Parathyroid adenoma (tissue), 2 donors: ENCODE results near the gene TEX22.

ENCODE experiments used
- H2AFZ ChIP-seq: fragments of 300-600 bp; sonication (generic); one replicate; pipeline ENCODE4 v1.7.0; 2017; ENCODE audit warnings: antibody characterized with exemption, mild to moderate bottlenecking
- H3K27ac ChIP-seq: fragments of 300-600 bp; sonication (generic); one replicate; pipeline ENCODE4 v1.7.0; 2017
- H3K27me3 ChIP-seq: fragments of 300-600 bp; sonication (generic); one replicate; pipeline ENCODE4 v1.7.0; 2017; ENCODE audit warnings: low read length; ENCODE audit not compliant: control insufficient read depth, insufficient read depth
- H3K36me3 ChIP-seq: fragments of 300-600 bp; sonication (generic); one replicate; pipeline ENCODE4 v1.7.0; 2017; ENCODE audit warnings: low read length; ENCODE audit not compliant: control insufficient read depth, insufficient read depth
- H3K4me1 ChIP-seq: fragments of 300-600 bp; sonication (generic); one replicate; pipeline ENCODE4 v1.7.0; 2017; ENCODE audit warnings: control low read depth
- H3K4me2 ChIP-seq: fragments of 300-600 bp; sonication (generic); one replicate; pipeline ENCODE4 v1.7.0; 2017; ENCODE audit warnings: low read length
- H3K4me3 ChIP-seq: fragments of 300-600 bp; sonication (generic); one replicate; pipeline ENCODE4 v1.7.0; 2017; ENCODE audit warnings: low read depth, low read length
- H3K79me2 ChIP-seq: fragments of 300-600 bp; sonication (generic); one replicate; pipeline ENCODE4 v1.7.0; 2017; ENCODE audit warnings: control low read depth
- H3K9ac ChIP-seq: fragments of 300-600 bp; sonication (generic); one replicate; pipeline ENCODE4 v1.7.0; 2017; ENCODE audit warnings: mild to moderate bottlenecking
- H3K9me3 ChIP-seq: fragments of 300-600 bp; sonication (generic); one replicate; pipeline ENCODE4 v1.7.0; 2017; ENCODE audit warnings: low read length; ENCODE audit not compliant: control insufficient read depth
- TF ChIP-seq, protein P1 (sequence below): fragments of 300-600 bp; sonication (generic); IDR thresholded peaks from one replicate; pipeline ENCODE4 v1.7.0; 2017; ENCODE audit warnings: antibody characterized with exemption, mild to moderate bottlenecking
- donor health status: primary hyperparathyroidism.

The TEX22 gene

DNA sequence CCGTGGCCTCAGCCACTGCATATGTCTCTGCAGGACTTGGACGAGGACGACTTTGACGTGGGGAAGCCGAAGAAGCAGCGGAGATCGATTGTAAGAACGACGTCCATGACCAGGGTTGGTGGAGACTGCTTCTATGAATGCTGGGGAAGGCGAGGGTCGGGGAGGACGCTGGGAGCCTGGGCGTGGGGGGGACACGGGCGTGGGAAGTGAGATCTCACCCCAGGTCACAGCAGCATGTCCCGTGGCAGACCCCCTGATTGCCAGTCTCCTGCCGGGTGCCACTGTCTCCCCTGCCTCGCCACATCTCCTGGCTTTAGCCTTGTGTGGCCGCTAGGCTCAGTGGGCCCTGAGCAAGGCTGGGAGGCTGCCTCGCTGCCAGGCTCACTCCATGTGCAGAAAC is 29.9 kb upstream of the TEX22 start:
- Histone ChIP-seq H3K9me3 (no peaks in the 10 kb centered on the region), H3K4me2 (no peak overlapping the region), H3K27me3 (no peaks in the 10 kb centered on the region), H3K4me1 (no peaks in the 10 kb centered on the region), H2AFZ (no peak overlapping the region), H3K9ac (no peak overlapping the region), H3K79me2 (peaks cover 2% of the 10 kb centered on the region), H3K36me3 (no peaks in the 10 kb centered on the region), H3K4me3 (no peak overlapping the region), H3K27ac (no peak overlapping the region)
- TF ChIP-seq, protein P1, sequence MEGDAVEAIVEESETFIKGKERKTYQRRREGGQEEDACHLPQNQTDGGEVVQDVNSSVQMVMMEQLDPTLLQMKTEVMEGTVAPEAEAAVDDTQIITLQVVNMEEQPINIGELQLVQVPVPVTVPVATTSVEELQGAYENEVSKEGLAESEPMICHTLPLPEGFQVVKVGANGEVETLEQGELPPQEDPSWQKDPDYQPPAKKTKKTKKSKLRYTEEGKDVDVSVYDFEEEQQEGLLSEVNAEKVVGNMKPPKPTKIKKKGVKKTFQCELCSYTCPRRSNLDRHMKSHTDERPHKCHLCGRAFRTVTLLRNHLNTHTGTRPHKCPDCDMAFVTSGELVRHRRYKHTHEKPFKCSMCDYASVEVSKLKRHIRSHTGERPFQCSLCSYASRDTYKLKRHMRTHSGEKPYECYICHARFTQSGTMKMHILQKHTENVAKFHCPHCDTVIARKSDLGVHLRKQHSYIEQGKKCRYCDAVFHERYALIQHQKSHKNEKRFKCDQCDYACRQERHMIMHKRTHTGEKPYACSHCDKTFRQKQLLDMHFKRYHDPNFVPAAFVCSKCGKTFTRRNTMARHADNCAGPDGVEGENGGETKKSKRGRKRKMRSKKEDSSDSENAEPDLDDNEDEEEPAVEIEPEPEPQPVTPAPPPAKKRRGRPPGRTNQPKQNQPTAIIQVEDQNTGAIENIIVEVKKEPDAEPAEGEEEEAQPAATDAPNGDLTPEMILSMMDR: no peak

DNA sequence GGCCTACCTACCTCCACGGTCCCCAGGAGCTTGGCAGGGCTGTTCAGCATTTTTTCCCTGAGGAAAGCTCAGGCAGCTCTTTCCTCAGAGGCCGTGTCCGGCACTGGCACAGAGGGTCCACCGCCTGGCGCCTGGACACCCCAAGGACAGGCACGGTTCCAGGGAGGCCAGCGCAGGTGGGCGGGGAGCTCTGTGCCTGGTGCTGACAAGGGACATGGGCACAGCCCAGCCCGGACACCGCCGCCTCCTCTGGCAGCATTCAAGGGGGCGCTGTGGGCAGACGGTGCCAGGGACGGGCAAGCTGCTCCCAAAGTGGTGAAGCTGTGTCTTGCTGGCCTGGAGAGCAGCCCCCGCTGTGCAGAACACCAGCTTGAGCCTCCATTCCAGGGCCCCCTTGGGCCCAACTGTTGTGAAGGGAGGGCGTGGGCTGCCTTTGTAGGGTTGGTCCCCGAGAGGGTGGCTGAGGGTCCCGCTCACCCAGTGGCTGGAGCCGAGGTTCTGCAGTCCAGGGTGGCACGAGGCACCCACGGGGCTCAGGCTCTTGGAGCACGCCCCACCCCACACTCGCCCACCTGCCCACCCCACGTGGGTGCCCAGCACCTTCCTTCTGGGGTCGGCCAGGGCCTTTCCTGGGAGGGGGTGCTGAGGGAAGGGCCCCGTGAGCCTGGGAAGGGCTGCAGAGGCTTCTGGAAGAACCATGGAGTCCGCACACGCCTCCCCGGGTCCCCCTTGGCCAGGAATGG is 29.3 kb upstream of the TEX22 start:
- H3K4me3 ChIP-seq: no peak overlapping the region
- peaks cover 2% of the 10 kb centered on the region for H3K79me2 ChIP-seq
- H3K9ac ChIP-seq: no peak overlapping the region
- H2AFZ ChIP-seq: no peak overlapping the region
- TF ChIP-seq, protein P1: no peak
- H3K4me2 ChIP-seq: no peak overlapping the region
- no peak overlapping the region for H3K27ac ChIP-seq
- H3K36me3 ChIP-seq: no peaks in the 10 kb centered on the region
- no peaks in the 10 kb centered on the region for H3K9me3 ChIP-seq
- H3K27me3 ChIP-seq: no peaks in the 10 kb centered on the region
- H3K4me1 ChIP-seq: no peaks in the 10 kb centered on the region

DNA sequence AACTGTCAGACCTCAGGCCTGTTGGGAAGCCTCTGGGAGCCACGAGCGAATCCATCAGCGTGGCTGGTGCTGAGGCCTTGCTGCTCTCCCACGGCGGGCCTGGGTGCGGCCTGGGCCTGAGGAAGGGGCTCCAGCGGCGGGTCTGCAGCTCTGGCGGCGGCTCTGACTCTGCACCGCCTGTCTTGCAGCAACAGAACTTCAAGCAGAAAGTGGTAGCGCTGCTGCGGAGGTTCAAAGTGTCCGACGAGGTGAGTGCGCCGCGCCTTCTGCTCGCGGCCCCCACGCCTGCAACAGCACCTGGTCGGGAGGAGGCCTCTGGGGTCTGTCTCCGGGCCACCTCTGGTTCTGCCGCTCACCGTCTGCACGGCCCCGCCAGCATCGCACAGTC is 28.7 kb upstream of the TEX22 start:
- H3K4me1 ChIP-seq: no peaks in the 10 kb centered on the region
- H2AFZ ChIP-seq: no peak overlapping the region
- TF ChIP-seq, protein P1: no peak
- no peaks in the 10 kb centered on the region for H3K27me3 ChIP-seq
- peaks cover 2% of the 10 kb centered on the region for H3K79me2 ChIP-seq
- H3K9me3 ChIP-seq: no peaks in the 10 kb centered on the region
- no peak overlapping the region for H3K9ac ChIP-seq
- no peaks in the 10 kb centered on the region for H3K36me3 ChIP-seq
- H3K4me2 ChIP-seq: no peak overlapping the region
- no peak overlapping the region for H3K4me3 ChIP-seq
- no peak overlapping the region for H3K27ac ChIP-seq

DNA sequence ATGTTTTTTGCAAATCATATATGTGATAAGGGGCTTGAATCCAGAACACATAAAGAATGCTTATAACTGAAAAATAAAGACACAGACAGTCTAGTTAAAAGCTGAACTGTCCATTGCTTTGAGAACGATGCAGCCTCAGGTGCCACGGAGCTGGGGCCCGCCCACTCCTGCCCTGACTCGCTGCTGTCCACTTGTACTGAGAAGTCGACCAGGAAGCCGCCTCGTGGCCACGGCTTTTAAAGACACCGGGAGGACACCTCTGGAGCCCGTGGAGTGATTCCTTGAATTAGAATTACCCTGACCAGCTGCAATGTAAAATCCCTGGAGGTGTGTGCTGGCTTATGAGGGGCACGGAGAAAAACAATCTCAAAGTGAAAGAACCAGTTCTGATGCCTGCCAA is 23.9 kb upstream of the TEX22 start:
- H3K36me3 ChIP-seq: no peaks in the 10 kb centered on the region
- TF ChIP-seq, protein P1: no peak

DNA sequence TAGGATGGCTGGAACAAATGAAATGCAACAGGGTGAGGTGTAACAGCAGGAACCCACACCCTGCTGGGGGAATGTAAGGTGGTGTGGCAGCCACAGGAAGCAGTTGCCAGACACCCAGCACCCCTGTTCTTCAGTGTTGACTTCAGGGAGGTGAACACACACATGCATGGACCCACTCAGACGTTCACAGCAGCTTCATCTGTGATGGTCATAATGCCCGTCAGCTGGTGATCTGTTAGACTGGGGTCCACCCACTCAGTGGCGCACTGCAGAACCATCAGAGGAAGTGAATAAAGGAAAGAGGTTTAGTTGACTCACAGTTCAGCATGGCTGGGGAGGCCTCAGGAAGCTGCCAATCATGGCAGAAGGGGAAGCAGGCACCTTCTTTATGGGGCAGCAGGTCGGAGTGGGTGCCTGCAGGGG is 22.7 kb upstream of the TEX22 start:
- TF ChIP-seq, protein P1: no peak
- H3K79me2 ChIP-seq: peaks cover 2% of the 10 kb centered on the region
- H3K27ac ChIP-seq: no peak overlapping the region
- no peak overlapping the region for H2AFZ ChIP-seq
- no peak overlapping the region for H3K4me2 ChIP-seq
- no peaks in the 10 kb centered on the region for H3K4me1 ChIP-seq
- no peaks in the 10 kb centered on the region for H3K9me3 ChIP-seq
- no peaks in the 10 kb centered on the region for H3K27me3 ChIP-seq
- H3K9ac ChIP-seq: no peak overlapping the region
- no peaks in the 10 kb centered on the region for H3K36me3 ChIP-seq
- H3K4me3 ChIP-seq: no peak overlapping the region

More for the DNA sequence above, 23.9 kb upstream of the TEX22 start:
- no peak overlapping the region for H3K4me2 ChIP-seq
- H3K4me1 ChIP-seq: no peaks in the 10 kb centered on the region
- no peaks in the 10 kb centered on the region for H3K9me3 ChIP-seq
- H3K79me2 ChIP-seq: peaks cover 2% of the 10 kb centered on the region
- H3K4me3 ChIP-seq: no peak overlapping the region
- H2AFZ ChIP-seq: no peak overlapping the region
- no peak overlapping the region for H3K27ac ChIP-seq
- H3K27me3 ChIP-seq: no peaks in the 10 kb centered on the region
- no peak overlapping the region for H3K9ac ChIP-seq
